ENCODE measurements around the gene FXYD6.
A peak's percentile ranks its signal among the peaks of the same experiment; 100 is the strongest.

FXYD6 gene

DNA sequence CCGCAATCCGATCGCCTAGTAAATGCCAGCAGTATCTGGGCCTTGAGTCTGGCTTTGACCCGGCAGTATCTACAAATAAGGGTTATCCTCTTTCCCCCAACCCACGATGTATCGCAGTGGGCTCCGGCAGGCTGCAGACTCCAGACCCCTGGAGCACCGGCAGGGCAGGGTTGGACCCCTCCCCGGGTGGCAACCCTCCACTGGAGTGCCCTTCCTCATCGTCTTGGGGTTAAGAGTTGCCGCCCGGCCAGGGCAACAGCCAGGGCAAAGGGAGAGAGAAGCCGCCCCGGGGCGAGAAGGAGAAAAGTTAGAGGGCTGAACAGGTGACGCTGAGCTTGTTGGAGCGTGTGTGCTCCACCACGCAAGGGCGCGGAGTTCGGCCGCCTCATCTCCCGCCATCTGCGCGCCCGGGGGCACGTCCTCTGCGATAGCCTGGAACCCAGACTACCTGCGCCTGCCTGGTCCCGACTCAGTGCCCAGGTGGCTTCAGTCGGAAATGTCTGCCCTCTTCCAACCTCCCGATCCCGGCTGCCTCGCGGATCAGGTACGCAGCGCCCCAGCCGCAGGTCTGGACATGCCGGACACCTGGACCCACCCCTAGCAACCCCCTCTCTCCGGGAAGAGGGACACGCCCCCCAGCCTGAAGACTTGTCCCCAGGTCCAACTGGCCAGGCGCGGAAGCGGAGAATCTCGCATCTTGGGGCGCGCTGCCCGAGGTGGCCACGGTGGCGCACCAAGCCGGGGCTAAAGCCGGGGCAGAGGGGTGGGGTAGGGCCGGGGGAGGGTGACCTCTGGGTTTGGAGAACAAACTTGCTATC, 80.6 kb downstream of the FXYD6 start:
- ATAC-seq (replicated peaks; ENCODE audit: extremely low read depth, poor library complexity, severe bottlenecking) (no peak), DNase-seq (ENCODE audit: low spot score in 2 of 2) (no peak)
- peak overlapping the region; percentile 53 for H3K4me3 Mint-ChIP-seq
- no peaks in the 10 kb centered on the region for H3K9me3 Mint-ChIP-seq
- H3K27me3 Mint-ChIP-seq, result peaks cover 75% of the 10 kb centered on the region
- no peaks in the 10 kb centered on the region for H3K36me3 Mint-ChIP-seq (ENCODE audit: insufficient read depth)
- peaks cover 6% of the 10 kb centered on the region for H3K4me1 Mint-ChIP-seq
- H3K27ac Mint-ChIP-seq (ENCODE audit: low read depth), result no peak overlapping the region

DNA sequence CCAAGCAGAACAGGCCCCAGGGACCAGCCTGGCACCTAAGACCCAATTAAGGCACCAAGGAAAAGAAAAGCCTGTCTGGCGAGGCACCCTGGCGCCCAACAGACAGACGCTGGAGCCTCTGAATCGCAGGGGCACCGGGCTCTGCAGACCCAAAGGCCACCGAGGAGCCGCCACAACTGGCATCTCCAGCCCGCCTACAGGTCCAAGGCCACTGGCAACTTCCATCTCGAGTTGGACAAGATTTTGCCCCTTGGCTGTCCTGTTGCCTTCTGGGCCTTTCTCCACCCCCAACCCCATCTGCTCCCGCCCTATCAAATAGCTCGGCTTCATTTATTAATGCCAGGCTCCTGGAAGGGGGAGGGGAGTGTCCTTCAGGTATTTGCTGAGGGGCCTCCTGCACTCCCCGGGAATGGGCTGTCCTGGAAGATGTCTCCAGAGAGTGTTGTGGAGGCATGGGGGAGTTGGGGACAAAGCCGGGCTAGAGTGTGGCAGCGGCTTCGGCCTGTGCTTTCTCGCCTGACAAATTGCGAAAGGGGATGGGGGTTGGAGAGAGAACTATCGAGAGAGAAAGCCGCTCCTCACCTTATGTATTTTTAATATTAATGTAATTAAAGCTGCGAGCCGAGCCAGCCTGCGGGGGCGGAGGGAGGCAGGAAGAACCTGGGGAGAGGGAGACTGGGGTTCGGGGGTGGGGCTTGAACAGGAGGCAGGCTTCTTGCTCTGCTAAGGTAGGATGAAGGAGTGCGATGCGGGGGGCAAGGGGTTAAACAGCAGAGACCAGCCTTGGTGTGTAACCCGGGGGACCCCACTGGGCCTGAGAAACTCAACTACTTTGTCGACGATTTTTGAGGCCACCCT, 81.5 kb downstream of the FXYD6 start:
- no peaks in the 10 kb centered on the region for H3K9me3 Mint-ChIP-seq
- peak overlapping the region; percentile 20 for H3K4me3 Mint-ChIP-seq
- no peak overlapping the region for H3K27ac Mint-ChIP-seq (ENCODE audit: low read depth)
- peaks cover 6% of the 10 kb centered on the region for H3K4me1 Mint-ChIP-seq
- no peak for DNase-seq (ENCODE audit: low spot score in 2 of 2)
- no peaks in the 10 kb centered on the region for H3K36me3 Mint-ChIP-seq (ENCODE audit: insufficient read depth)
- no peak for ATAC-seq (replicated peaks; ENCODE audit: extremely low read depth, poor library complexity, severe bottlenecking)
- peaks cover 82% of the 10 kb centered on the region for H3K27me3 Mint-ChIP-seq

DNA sequence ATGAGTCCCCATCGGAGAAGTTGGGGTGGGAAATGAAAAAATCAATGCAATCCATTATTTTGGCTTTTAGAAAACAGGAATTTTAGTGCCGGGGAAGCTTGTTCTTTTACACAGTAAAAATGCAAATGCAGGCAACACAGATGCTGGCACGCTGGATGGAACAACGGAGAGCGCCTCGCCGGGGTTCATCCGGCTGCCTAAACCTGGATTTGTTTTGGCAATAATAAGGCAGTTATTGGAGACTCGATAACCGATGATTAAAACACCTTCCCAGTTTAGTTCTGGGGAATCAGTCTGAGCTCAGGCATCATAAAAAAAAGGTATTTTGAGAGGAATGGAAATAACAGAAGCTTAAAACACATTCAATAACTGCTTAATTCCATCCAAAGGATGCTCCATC, 82.3 kb downstream of the FXYD6 start:
- Mint-ChIP-seq H3K27ac (ENCODE audit: low read depth) (no peak overlapping the region), H3K9me3 (no peaks in the 10 kb centered on the region), H3K27me3 (peaks cover 82% of the 10 kb centered on the region), H3K4me1 (peaks cover 6% of the 10 kb centered on the region), H3K4me3 (no peak overlapping the region), H3K36me3 (ENCODE audit: insufficient read depth) (no peaks in the 10 kb centered on the region)
- ATAC-seq (replicated peaks; ENCODE audit: extremely low read depth, poor library complexity, severe bottlenecking), result no peak
- DNase-seq (ENCODE audit: low spot score in 2 of 2), result no peak

DNA sequence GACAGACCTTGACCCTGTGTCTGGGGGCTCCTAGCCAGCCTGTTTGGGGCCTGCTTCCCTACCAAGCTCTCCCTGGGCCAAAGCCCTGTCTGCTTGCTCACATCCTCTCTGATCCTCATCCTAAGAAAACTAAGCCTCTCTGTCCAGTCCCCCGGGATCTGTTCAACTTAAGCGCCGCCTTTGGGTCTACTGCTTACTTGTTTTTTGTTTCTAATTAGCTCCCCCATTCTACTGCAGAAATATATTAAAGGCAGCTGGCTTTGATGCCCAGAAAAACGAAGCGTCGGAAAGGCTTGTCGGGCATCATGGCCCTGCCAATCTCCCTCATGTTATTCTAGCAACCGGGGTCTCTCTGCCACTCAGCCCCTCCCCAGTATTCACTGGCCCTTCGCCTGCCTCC, 82.9 kb downstream of the FXYD6 start:
- Mint-ChIP-seq H3K9me3 (no peaks in the 10 kb centered on the region), H3K4me3 (no peak overlapping the region), H3K4me1 (peaks cover 6% of the 10 kb centered on the region), H3K27ac (ENCODE audit: low read depth) (no peak overlapping the region), H3K27me3 (peaks cover 82% of the 10 kb centered on the region), H3K36me3 (ENCODE audit: insufficient read depth) (no peaks in the 10 kb centered on the region)
- DNase-seq (ENCODE audit: low spot score in 2 of 2) (no peak), ATAC-seq (replicated peaks; ENCODE audit: extremely low read depth, poor library complexity, severe bottlenecking) (no peak)

DNA sequence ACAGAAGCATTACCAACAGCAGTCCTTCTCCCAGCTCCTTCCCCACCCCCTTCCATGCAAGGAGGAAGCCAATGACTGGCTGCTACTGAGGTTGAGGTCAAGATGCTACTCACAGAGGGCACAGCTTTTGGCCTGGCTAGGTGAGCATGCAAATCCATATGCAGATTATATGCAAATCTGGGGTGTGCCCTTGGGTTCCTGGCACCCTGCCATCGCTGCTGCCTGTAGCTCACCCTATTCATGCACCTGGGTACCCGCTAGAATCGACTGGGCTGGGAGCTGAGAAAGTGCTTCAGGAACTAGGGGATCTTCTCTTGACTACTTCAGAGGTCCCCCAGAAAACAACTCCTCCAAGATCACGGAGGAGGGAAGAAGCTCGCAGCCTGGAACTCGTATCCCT, 83.5 kb downstream of the FXYD6 start:
- no peak overlapping the region for H3K27ac Mint-ChIP-seq (ENCODE audit: low read depth)
- H3K4me1 Mint-ChIP-seq, result peaks cover 6% of the 10 kb centered on the region
- no peaks in the 10 kb centered on the region for H3K36me3 Mint-ChIP-seq (ENCODE audit: insufficient read depth)
- peaks cover 82% of the 10 kb centered on the region for H3K27me3 Mint-ChIP-seq
- DNase-seq (ENCODE audit: low spot score in 2 of 2), result no peak
- H3K4me3 Mint-ChIP-seq, result no peak overlapping the region
- H3K9me3 Mint-ChIP-seq, result no peaks in the 10 kb centered on the region
- ATAC-seq (replicated peaks; ENCODE audit: extremely low read depth, poor library complexity, severe bottlenecking), result no peak

DNA sequence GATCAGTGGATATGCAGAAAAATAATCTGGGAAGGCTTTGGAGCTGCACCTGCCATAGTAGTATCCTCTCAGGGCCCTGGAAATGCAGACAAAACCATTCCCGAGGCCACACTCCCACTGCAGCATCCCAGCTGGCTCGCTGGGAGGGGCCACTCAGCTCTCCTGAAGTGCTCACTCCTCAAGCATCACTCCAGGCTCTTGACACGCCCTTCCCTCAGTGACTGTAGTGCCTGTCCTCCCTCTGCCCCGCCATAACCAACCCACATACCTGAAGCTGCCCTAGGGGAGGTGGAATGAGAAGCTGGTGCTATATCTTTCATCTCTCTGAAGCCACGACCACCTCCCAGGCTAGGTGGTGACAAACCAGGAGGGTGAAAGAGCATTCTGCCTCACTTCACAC, 84.2 kb downstream of the FXYD6 start:
- Mint-ChIP-seq H3K9me3 (no peaks in the 10 kb centered on the region), H3K4me1 (no peaks in the 10 kb centered on the region), H3K36me3 (ENCODE audit: insufficient read depth) (no peaks in the 10 kb centered on the region), H3K4me3 (no peak overlapping the region), H3K27me3 (peaks cover 82% of the 10 kb centered on the region), H3K27ac (ENCODE audit: low read depth) (no peak overlapping the region)
- DNase-seq (ENCODE audit: low spot score in 2 of 2) (no peak), ATAC-seq (replicated peaks; ENCODE audit: extremely low read depth, poor library complexity, severe bottlenecking) (no peak)

DNA sequence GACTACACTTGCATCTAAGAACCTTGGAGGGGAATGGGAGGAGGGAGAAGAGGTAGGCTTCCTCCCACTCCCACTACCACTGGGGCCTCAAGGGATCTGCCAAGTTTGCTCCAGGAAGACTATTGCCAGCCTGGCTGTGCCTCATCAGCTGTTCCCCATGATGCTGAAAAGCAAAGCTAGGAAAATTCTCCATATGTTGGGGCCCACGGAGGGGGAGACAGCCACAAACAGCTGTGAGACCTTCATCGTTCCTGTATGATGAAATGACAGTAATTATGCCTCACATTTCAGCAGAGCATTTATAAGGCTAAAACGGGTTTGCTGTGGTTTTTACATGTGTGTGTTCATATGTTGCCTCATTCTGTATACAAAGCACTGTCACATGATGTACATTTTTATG, 86.2 kb downstream of the FXYD6 start:
- DNase-seq (ENCODE audit: low spot score in 2 of 2) (no peak), ATAC-seq (replicated peaks; ENCODE audit: extremely low read depth, poor library complexity, severe bottlenecking) (no peak)
- H3K4me1 Mint-ChIP-seq, result no peaks in the 10 kb centered on the region
- H3K9me3 Mint-ChIP-seq, result no peaks in the 10 kb centered on the region
- no peaks in the 10 kb centered on the region for H3K36me3 Mint-ChIP-seq (ENCODE audit: insufficient read depth)
- peaks cover 95% of the 10 kb centered on the region for H3K27me3 Mint-ChIP-seq
- H3K27ac Mint-ChIP-seq (ENCODE audit: low read depth), result no peak overlapping the region
- H3K4me3 Mint-ChIP-seq, result no peak overlapping the region

DNA sequence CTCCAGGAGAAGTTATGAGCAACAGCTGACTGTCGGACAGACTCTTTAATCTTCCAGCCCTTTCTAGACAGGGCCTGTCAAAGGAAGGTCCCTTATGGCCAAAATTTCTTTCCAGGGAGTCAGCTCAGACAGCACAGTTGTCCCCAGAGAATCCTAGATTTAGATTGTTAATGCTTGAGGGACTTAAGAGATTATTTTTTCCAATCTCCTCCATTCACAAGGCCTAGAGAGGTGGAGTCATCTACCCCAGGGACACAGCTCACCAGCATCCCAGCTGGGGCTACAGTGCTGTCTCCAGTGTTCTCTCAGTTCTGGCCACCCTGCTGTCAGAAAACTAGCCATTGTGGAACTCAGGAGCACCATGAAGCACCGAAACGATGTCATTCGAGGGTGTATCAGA, 87.2 kb downstream of the FXYD6 start:
- Mint-ChIP-seq H3K27ac (ENCODE audit: low read depth) (no peak overlapping the region), H3K4me1 (no peaks in the 10 kb centered on the region), H3K9me3 (no peaks in the 10 kb centered on the region), H3K27me3 (peaks cover 95% of the 10 kb centered on the region), H3K36me3 (ENCODE audit: insufficient read depth) (no peaks in the 10 kb centered on the region), H3K4me3 (no peak overlapping the region)
- no peak for ATAC-seq (replicated peaks; ENCODE audit: extremely low read depth, poor library complexity, severe bottlenecking)
- DNase-seq (ENCODE audit: low spot score in 2 of 2), result no peak
